PC-9 (cell line): ENCODE data around the gene NEK7.

Experiments
- CTCF ChIP-seq: fragments of 200-600 bp; sonication (generic); conservative IDR thresholded peaks from 2 replicates; pipeline ENCODE4 v1.6.1; 2017; ENCODE audit warnings: mixed run types, antibody characterized with exemption, mild to moderate bottlenecking, moderate library complexity
- EZH2 ChIP-seq: fragments of 200-600 bp; sonication (generic); IDR thresholded peaks from 2 replicates; pipeline ENCODE4 v1.8.0; 2017; ENCODE audit warnings: antibody characterized with exemption, low read depth

- no peak for TF ChIP-seq CTCF
- TF ChIP-seq EZH2 = no peak
Measured at GRCh38 chr1:198360208-198360729, 203.5 kb downstream of the NEK7 start.
